Esophagus squamous epithelium (tissue), 5 donors: ENCODE results near the gene ZNF738. TPM values are rescaled to one million over a fixed set of nuclear protein-coding genes. Genes with fewer than 3 reads are reported as not detected.
A peak's percentile ranks its signal among the peaks of the same experiment; 100 is the strongest.

ENCODE experiments used
- DNase-seq: peaks from one replicate; lab custom pipeline; 2025; lab: John Stamatoyannopoulos, UW
- H3K27ac ChIP-seq, 4 donors: fragments of 200-600 bp; sonication (generic); one replicate each; pipeline ENCODE4 v1.5.1; 2016 to 2019; ENCODE audit warnings: mild to moderate bottlenecking in 1 of 4
- H3K27me3 ChIP-seq, 4 donors: fragments of 200-600 bp; sonication (generic); 1 replicate in 3 of 4; 2 replicates in 1 of 4; pipeline versions ENCODE4 v1.5.1 to v1.6.0; 2017 to 2021; ENCODE audit warnings: antibody characterized with exemption in 1 of 4
- H3K36me3 ChIP-seq, 3 donors: fragments of 200-600 bp; sonication (generic); one replicate each; pipeline ENCODE4 v1.5.1; 2016 to 2019
- H3K4me1 ChIP-seq, 3 donors: fragments of 200-600 bp; sonication (generic); one replicate each; pipeline ENCODE4 v1.5.1; 2017 to 2019
- H3K4me3 ChIP-seq, 4 donors: fragments of 200-600 bp; sonication (generic); 1 replicate in 3 of 4; 2 replicates in 1 of 4; pipeline ENCODE4 v1.5.1; 2016 to 2019; ENCODE audit warnings: mild to moderate bottlenecking in 2 of 4, moderate library complexity in 1 of 4
- H3K9me3 ChIP-seq, 3 donors: fragments of 200-600 bp; sonication (generic); one replicate each; pipeline ENCODE4 v1.5.1; 2016 to 2019
- CTCF ChIP-seq, 6 experiments: fragments of 450-650 bp in 4 of 6; fragments of 200-600 bp in 2 of 6; sonication (generic) in 2 of 6; IDR thresholded peaks; one replicate each; pipeline ENCODE4 v1.5.1; 2016 to 2019; ENCODE audit warnings: antibody characterized with exemption in 6 of 6, mild to moderate bottlenecking in 4 of 6, moderate library complexity in 4 of 6
- POLR2A ChIP-seq, 4 donors: fragments of 450-650 bp; IDR thresholded peaks; one replicate each; pipeline ENCODE4 v1.6.1; 2017; ENCODE audit warnings: antibody characterized with exemption in 4 of 4, mild to moderate bottlenecking in 4 of 4, moderate library complexity in 3 of 4
- WGBS, 2 donors: methylation state at CpG; one replicate each; pipeline ENCODE4 v1.1.5; 2018; 5-methylcytosine and 5-hydroxymethylcytosine counted together
- intact Hi-C: fragments of 100-400 bp; cut with DNase I; formaldehyde crosslinking; loops from one replicate; pipeline ENCODE4 v1.15.0; 2022
- total RNA-seq, 4 donors: library from RNA; depleted of rRNA; stranded (reverse); fragments of >200 nt; gene quantifications; one replicate each; pipeline ENCODE4 v1.1.0, GENCODE V29; 2016
- donor health status: DM: yes; HTN: yes; CAD: no.

Gene ZNF738
- total RNA-seq, 4 donors from 2014 or later: 2.2 to 4.1 (median 3.3) TPM

- Histone ChIP-seq H3K36me3 (peaks cover 0 to 34% (median 0%) of the 10 kb centered on the region in 3 donors), H3K4me1 (no peaks in the 10 kb centered on the region), H3K27ac (no peak overlapping the region), H3K27me3 (no peaks in the 10 kb centered on the region), H3K9me3 (peaks cover 0 to 91% (median 76%) of the 10 kb centered on the region in 3 donors), H3K4me3 (no peak overlapping the region)
- TF ChIP-seq POLR2A (IDR thresholded peaks at IDR 0.05): no peak
- no peak for TF ChIP-seq CTCF (IDR thresholded peaks at IDR 0.05)
- DNase-seq: no peak
- intact Hi-C loops: no loop called here
- WGBS, 2 donors: 87% methylated on average over 4 of the region's 4 CpGs
Observed at GRCh38 chr19:21383980-21384582, 25.3 kb downstream of the ZNF738 start.

GRCh38 chr19:21396121-21396520, 37.3 kb downstream of the ZNF738 start:
- H3K27ac ChIP-seq: peak overlapping the region in 1 of 4 donors; percentile 86
- WGBS, 2 donors: 97% methylated on average over 8 to 9 of the region's 10 CpGs

GRCh38 chr19:21396893-21397572, 38.2 kb downstream of the ZNF738 start, which contains the start of gene ZNF493:
TSS of gene ZNF493 (plus strand) at chr19:21397133. CDS start at chr19:21397238, 105 bp downstream.
- TF ChIP-seq POLR2A (IDR thresholded peaks at IDR 0.05) (peak in 2 of 4 donors; percentile 55 to 71), CTCF (IDR thresholded peaks at IDR 0.05) (no peak)
- peak; percentile 61 for DNase-seq
- Histone ChIP-seq H3K27me3 (no peaks in the 10 kb centered on the region), H3K4me1 (peaks cover 0 to 17% (median 11%) of the 10 kb centered on the region in 3 donors), H3K36me3 (peaks cover 0 to 31% (median 0%) of the 10 kb centered on the region in 3 donors), H3K4me3 (peak within 1 kb of the TSS; percentile 68 to 95 (median 79)), H3K27ac (peak within 1 kb of the TSS; percentile 83 to 92 (median 88)), H3K9me3 (peaks cover 0 to 16% (median 0%) of the 10 kb centered on the region in 3 donors)
- intact Hi-C loops: no loop called here
- WGBS, 2 donors: 0 to 2% methylated on average over 11 to 13 of the region's 31 CpGs

More at GRCh38 chr19:21396121-21396520, 37.3 kb downstream of the ZNF738 start:
- Histone ChIP-seq H3K4me3 (no peak overlapping the region), H3K36me3 (peaks cover 0 to 24% (median 0%) of the 10 kb centered on the region in 3 donors), H3K27me3 (no peaks in the 10 kb centered on the region), H3K4me1 (peaks cover 0 to 17% (median 11%) of the 10 kb centered on the region in 3 donors), H3K9me3 (peaks cover 0 to 11% (median 0%) of the 10 kb centered on the region in 3 donors)
- DNase-seq: no peak
- TF ChIP-seq POLR2A (IDR thresholded peaks at IDR 0.05) (no peak), CTCF (IDR thresholded peaks at IDR 0.05) (no peak)
- intact Hi-C loops: no loop called here

DNA sequence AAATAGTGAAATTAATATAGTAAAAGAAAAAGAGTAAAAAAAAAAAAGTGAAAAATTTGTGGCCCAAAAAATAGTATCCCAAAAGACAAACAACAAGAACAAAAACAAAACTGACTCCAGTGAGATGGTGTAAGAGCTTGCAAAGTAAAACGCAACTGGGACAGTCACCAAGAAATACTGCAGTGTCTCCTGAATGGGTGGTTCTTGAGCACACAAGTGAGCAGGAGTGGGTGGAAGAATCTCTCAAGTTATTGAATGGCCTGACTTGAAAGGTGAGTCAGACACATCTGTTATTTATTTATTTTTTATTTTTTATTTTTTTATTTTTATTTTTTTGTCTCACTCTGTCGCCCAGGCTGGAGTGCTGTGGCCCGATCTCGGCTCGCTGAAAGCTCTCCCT, 40.1 kb downstream of the ZNF738 start:
- Histone ChIP-seq H3K4me1 (peaks cover 0 to 17% (median 11%) of the 10 kb centered on the region in 3 donors), H3K36me3 (peaks cover 0 to 49% (median 0%) of the 10 kb centered on the region in 3 donors), H3K4me3 (no peak overlapping the region), H3K27me3 (no peaks in the 10 kb centered on the region), H3K27ac (no peak overlapping the region), H3K9me3 (peaks cover 0 to 31% (median 6%) of the 10 kb centered on the region in 3 donors)
- intact Hi-C loops: no loop called here
- TF ChIP-seq CTCF (IDR thresholded peaks at IDR 0.05): no peak
- TF ChIP-seq POLR2A (IDR thresholded peaks at IDR 0.05): no peak
- no peak for DNase-seq
- 80 to 96% methylated on average over 5 of the region's 5 CpGs for WGBS, 2 donors
